GM12864 (cell line): ENCODE data around the gene WFS1.

Source experiments
- DNase-seq: peaks from one replicate; pipeline ENCODE4 v3.0.0-alpha.2; 2011; ENCODE audit warnings: low read depth
- H3K4me3 ChIP-seq: 2 replicates; pipeline ENCODE4 v1.5.1; 2011; ENCODE audit warnings: mild to moderate bottlenecking, low read depth, low read length, control low read depth
- CTCF ChIP-seq: IDR thresholded peaks from 2 replicates; pipeline ENCODE4 v1.5.1; 2011; ENCODE audit warnings: low read depth, mild to moderate bottlenecking, moderate library complexity, low read length, control low read depth, inconsistent platforms; ENCODE audit errors: missing control alignments

Gene WFS1

DNA sequence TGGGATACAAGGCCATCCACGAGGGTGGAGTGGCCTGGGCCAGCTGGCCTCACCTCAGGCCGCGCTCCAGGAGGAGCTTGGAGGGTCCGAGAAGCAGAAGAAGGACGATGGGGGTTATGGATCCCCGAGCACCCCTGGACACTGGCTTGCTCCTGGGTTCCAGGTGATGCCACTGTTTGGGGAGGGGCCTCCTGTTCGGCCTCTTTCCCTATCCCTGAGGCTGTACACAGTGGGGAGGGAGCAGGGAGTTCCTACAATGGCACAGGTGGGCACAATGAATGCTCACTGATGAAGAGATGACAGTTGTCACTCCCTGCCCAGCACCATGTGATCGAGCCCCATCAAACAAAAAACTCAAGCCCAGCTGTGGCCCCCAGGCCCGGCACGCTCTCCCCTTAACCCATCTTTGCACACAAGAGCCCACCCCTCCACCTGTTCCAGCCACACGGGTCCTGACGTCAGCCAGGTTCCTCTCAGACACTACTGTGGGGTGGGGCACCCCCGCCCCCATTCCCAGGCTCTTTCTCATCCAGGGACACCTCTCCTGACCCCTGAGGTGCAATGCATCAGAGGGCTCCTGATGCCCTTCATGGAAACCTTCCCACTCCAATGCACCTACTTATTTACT, 70.3 kb downstream of the WFS1 start:
- DNase-seq: no peak
- TF ChIP-seq CTCF: no peak
- no peak overlapping the region for H3K4me3 ChIP-seq

- TF ChIP-seq CTCF: no peak
- no peak overlapping the region for H3K4me3 ChIP-seq
Observed at GRCh38 chr4:6340446-6341015, 70.9 kb downstream of the WFS1 start.

DNA sequence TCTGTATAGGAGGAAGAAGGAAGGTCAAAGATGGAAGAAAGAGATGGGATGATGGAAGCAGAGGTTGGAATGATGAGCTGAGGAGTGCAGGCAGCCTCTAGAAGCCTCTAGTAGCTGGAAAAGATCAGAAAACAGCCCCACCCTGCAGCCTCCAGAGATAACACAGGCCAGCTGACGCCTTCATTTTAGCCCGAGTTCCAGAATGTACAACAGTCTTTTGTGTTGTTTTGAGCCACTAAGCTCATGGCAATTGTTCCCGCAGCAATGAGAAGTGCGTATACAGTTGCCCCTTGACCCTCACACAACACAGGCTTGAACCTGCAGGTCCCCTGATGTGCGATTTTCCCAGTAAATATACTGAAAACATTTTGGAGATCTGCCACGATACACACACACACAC, 72.0 kb downstream of the WFS1 start:
- no peak overlapping the region for H3K4me3 ChIP-seq
- no peak for DNase-seq
- TF ChIP-seq CTCF: no peak

More at GRCh38 chr4:6340446-6341015, 70.9 kb downstream of the WFS1 start:
- DNase-seq: no peak

DNA sequence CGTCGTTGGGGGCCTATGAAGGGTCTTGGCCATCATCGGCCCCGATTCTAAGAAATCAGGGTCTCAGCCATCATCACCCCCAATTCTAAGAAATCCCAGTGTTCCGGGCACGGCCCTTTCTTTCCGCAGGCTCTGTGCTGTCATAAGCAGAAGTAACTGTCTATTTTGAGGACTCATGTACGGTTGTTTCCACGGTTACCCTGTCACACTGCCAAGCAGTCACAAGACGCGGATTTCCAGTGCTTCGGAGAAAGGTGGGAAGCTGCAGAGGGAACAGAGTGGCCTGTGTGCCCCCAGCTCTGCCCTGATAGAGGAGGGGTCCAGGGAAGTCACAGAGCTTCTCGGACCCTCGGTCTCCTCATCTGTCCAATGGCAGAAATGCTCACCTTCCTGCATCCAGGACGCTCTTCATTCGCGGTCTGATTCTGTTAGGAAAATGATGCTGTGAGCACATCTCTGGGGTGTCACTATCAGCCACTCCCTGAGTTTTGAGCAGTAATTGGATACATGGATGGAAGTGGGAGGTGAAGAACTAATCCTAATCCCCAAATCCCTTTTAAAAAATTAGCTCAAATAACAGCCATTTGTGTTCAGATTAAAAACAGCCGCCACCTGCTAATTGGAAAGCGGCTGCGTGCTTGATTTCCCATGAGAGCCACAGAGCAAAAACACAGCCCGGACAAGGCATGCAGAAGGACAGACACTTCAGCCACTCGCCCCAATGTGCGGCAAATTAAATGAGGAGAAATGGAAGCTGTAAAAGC, 73.1 kb downstream of the WFS1 start:
- DNase-seq: no peak
- H3K4me3 ChIP-seq: no peak overlapping the region
- TF ChIP-seq CTCF: no peak

- TF ChIP-seq CTCF: peak; percentile 35
- no peak for DNase-seq
- no peak overlapping the region for H3K4me3 ChIP-seq
Observed at GRCh38 chr4:6343939-6344408, 74.3 kb downstream of the WFS1 start.

GRCh38 chr4:6345096-6345830, 75.6 kb downstream of the WFS1 start:
- no peak for TF ChIP-seq CTCF
- no peak for DNase-seq

More at GRCh38 chr4:6345096-6345830, 75.6 kb downstream of the WFS1 start:
- no peak overlapping the region for H3K4me3 ChIP-seq
